Stimulated activated naive CD4-positive, alpha-beta T cell treated with Interleukin-2 at 50 U/mL for 16 hours (primary cell): ENCODE results near the gene SOX6.
"Not testable (repeated sequence)": the region's sequence is repeated elsewhere in the genome, so short reads cannot be mapped to it uniquely, and the experiment has no call there.

Source experiments
- DNase-seq: peaks from one replicate; lab custom pipeline; 2025; lab: John Stamatoyannopoulos, UW

The SOX6 gene

GRCh38 chr11:16148301-16148931, 207.9 kb downstream of the SOX6 start:
- DNase-seq, result no peak

- not testable (repeated sequence) for DNase-seq
Observed at GRCh38 chr11:16146980-16147379, 209.4 kb downstream of the SOX6 start.

- DNase-seq, result not testable (repeated sequence)
Observed at GRCh38 chr11:16141614-16142013, 214.7 kb downstream of the SOX6 start.

GRCh38 chr11:16141162-16141561, 215.2 kb downstream of the SOX6 start:
- not testable (repeated sequence) for DNase-seq

- DNase-seq, result no peak
Observed at GRCh38 chr11:16136792-16137390, 219.5 kb downstream of the SOX6 start.

GRCh38 chr11:16133867-16134266, 222.5 kb downstream of the SOX6 start:
- DNase-seq, result no peak

GRCh38 chr11:16127732-16128131, 228.6 kb downstream of the SOX6 start:
- no peak for DNase-seq

GRCh38 chr11:16126362-16126761, 230.0 kb downstream of the SOX6 start:
- no peak for DNase-seq

- no peak for DNase-seq
Observed at GRCh38 chr11:16125796-16126195, 230.6 kb downstream of the SOX6 start.

- DNase-seq, result no peak
Observed at GRCh38 chr11:16124390-16124789, 232.0 kb downstream of the SOX6 start.

GRCh38 chr11:16121853-16122252, 234.5 kb downstream of the SOX6 start:
- no peak for DNase-seq

GRCh38 chr11:16120008-16120407, 236.3 kb downstream of the SOX6 start:
- no peak for DNase-seq

- no peak for DNase-seq
Observed at GRCh38 chr11:16117989-16118756, 238.2 kb downstream of the SOX6 start.

GRCh38 chr11:16114978-16115871, 241.1 kb downstream of the SOX6 start:
- DNase-seq, result no peak

GRCh38 chr11:16114431-16114830, 241.9 kb downstream of the SOX6 start:
- no peak for DNase-seq

- DNase-seq, result no peak
Observed at GRCh38 chr11:16111690-16112089, 244.7 kb downstream of the SOX6 start.

- DNase-seq, result no peak
Observed at GRCh38 chr11:16110886-16111285, 245.5 kb downstream of the SOX6 start.

- no peak for DNase-seq
Observed at GRCh38 chr11:16099343-16099900, 256.9 kb downstream of the SOX6 start.

GRCh38 chr11:16098526-16099205, 257.7 kb downstream of the SOX6 start:
- DNase-seq, result no peak

GRCh38 chr11:16097543-16097942, 258.8 kb downstream of the SOX6 start:
- DNase-seq, result no peak

- no peak for DNase-seq
Observed at GRCh38 chr11:16096336-16096735, 260.0 kb downstream of the SOX6 start.
